Hepatocyte (in vitro differentiated cells): ENCODE data around the gene TMEM8B. TPM values are rescaled to one million over a fixed set of nuclear protein-coding genes. Genes with fewer than 3 reads are reported as not detected.

ENCODE experiments used
- DNase-seq: peaks from one replicate; pipeline ENCODE4 v3.0.0-alpha.2; 2016; ENCODE audit warnings: low spot score
- H2AFZ ChIP-seq: fragments of 200-600 bp; sonication (generic); 2 replicates; pipeline ENCODE4 v1.6.0; 2016; ENCODE audit warnings: antibody characterized with exemption, mild to moderate bottlenecking
- H3K27ac ChIP-seq: fragments of 200-600 bp; sonication (generic); 2 replicates; pipeline ENCODE4 v1.5.1; 2016; ENCODE audit warnings: mild to moderate bottlenecking
- H3K27me3 ChIP-seq: fragments of 200-600 bp; sonication (generic); 2 replicates; pipeline ENCODE4 v1.6.1; 2016
- H3K36me3 ChIP-seq: fragments of 200-600 bp; sonication (generic); replicated peaks from 2 replicates; pipeline ENCODE4 v1.5.1; 2016; ENCODE audit warnings: low read depth; ENCODE audit not compliant: insufficient read depth
- H3K4me1 ChIP-seq: fragments of 200-600 bp; sonication (generic); 2 replicates; pipeline ENCODE4 v1.5.1; 2016; ENCODE audit warnings: mild to moderate bottlenecking, moderate library complexity; ENCODE audit not compliant: insufficient read depth
- H3K4me2 ChIP-seq: fragments of 200-600 bp; sonication (generic); 2 replicates; pipeline ENCODE4 v1.6.0; 2016
- H3K4me3 ChIP-seq: fragments of 200-600 bp; sonication (generic); 2 replicates; pipeline ENCODE4 v1.5.1; 2016; ENCODE audit warnings: mild to moderate bottlenecking
- H3K79me2 ChIP-seq: fragments of 200-600 bp; sonication (generic); 2 replicates; pipeline ENCODE4 v1.6.0; 2017; ENCODE audit warnings: mild to moderate bottlenecking
- H3K9me2 ChIP-seq: fragments of 200-600 bp; sonication (generic); replicated peaks from 2 replicates; pipeline ENCODE4 v1.6.0; 2017; ENCODE audit warnings: mild to moderate bottlenecking; ENCODE audit not compliant: insufficient read depth
- H3K9me3 ChIP-seq: fragments of 200-600 bp; sonication (generic); 2 replicates; pipeline ENCODE4 v1.5.1; 2016; ENCODE audit warnings: low read depth, mild to moderate bottlenecking
- H4K20me1 ChIP-seq: fragments of 200-600 bp; sonication (generic); 2 replicates; pipeline ENCODE4 v1.6.0; 2016; ENCODE audit warnings: mild to moderate bottlenecking; ENCODE audit not compliant: insufficient read depth, poor library complexity, severe bottlenecking
- EZH2 ChIP-seq: fragments of 200-600 bp; sonication (generic); IDR thresholded peaks from 2 replicates; pipeline ENCODE4 v1.6.1; 2016; ENCODE audit warnings: antibody characterized with exemption, mild to moderate bottlenecking, borderline replicate concordance
- EZH2phosphoT487 ChIP-seq: fragments of 200-600 bp; sonication (generic); IDR thresholded peaks from one replicate; pipeline ENCODE4 v1.6.1; 2018; ENCODE audit warnings: antibody characterized with exemption, mild to moderate bottlenecking, low read depth, moderate library complexity; ENCODE audit not compliant: unreplicated experiment, severe bottlenecking
- WGBS: methylation state at CpG from one replicate; pipeline ENCODE4 v1.1.6; 2016; ENCODE audit warnings: low lambda C conversion rate; ENCODE audit errors: missing lambda C conversion rate; 5-methylcytosine and 5-hydroxymethylcytosine counted together
- polyA plus RNA-seq: library from polyadenylated mRNA; unstranded; fragments of >200 nt; fragmentation: Nextera tagmentation; extraction: Ambion mirVana; gene quantifications from 2 replicates; pipeline ENCODE4 v1.2.1, GENCODE V29; 2016
- total RNA-seq: library from RNA; depleted of rRNA; stranded (reverse); fragments of >200 nt; gene quantifications from 2 replicates; pipeline ENCODE4 v1.2.3, GENCODE V29; 2014
- TF ChIP-seq, protein P1 (sequence below): fragments of 200-600 bp; sonication (generic); IDR thresholded peaks from 2 replicates; pipeline ENCODE4 v1.5.1; 2016; ENCODE audit warnings: antibody characterized with exemption, mild to moderate bottlenecking; ENCODE audit not compliant: poor library complexity

Gene TMEM8B
- total and polyA plus RNA-seq, 2 experiments from 2014 or later: 12.3 to 13.4 TPM

- 96% methylated on average over 19 of the region's 19 CpGs for WGBS
- Histone ChIP-seq H3K9me2 (no peaks in the 10 kb centered on the region), H3K27me3 (no peaks in the 10 kb centered on the region), H3K36me3 (no peaks in the 10 kb centered on the region), H3K4me3 (no peak overlapping the region), H4K20me1 (no peaks in the 10 kb centered on the region), H3K4me2 (no peak overlapping the region), H3K9me3 (no peaks in the 10 kb centered on the region), H3K79me2 (no peaks in the 10 kb centered on the region), H2AFZ (no peak overlapping the region), H3K27ac (no peak overlapping the region), H3K4me1 (no peaks in the 10 kb centered on the region)
- TF ChIP-seq, protein P1, sequence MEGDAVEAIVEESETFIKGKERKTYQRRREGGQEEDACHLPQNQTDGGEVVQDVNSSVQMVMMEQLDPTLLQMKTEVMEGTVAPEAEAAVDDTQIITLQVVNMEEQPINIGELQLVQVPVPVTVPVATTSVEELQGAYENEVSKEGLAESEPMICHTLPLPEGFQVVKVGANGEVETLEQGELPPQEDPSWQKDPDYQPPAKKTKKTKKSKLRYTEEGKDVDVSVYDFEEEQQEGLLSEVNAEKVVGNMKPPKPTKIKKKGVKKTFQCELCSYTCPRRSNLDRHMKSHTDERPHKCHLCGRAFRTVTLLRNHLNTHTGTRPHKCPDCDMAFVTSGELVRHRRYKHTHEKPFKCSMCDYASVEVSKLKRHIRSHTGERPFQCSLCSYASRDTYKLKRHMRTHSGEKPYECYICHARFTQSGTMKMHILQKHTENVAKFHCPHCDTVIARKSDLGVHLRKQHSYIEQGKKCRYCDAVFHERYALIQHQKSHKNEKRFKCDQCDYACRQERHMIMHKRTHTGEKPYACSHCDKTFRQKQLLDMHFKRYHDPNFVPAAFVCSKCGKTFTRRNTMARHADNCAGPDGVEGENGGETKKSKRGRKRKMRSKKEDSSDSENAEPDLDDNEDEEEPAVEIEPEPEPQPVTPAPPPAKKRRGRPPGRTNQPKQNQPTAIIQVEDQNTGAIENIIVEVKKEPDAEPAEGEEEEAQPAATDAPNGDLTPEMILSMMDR: no peak
- TF ChIP-seq EZH2 (no peak), EZH2phosphoT487 (no peak)
- DNase-seq: no peak
These were observed 40.7 kb downstream of the TMEM8B start for GRCh38 chr9:35869621-35870216.

GRCh38 chr9:35870351-35870923 lies 41.4 kb downstream of the TMEM8B start, which contains the start of gene OR13J1:
OR13J1 (minus strand) TSS chr9:35870401; CDS start chr9:35870401, 0 bp downstream.
- no peak within 1 kb of the TSS for H2AFZ ChIP-seq
- 97% methylated on average over 8 of the region's 8 CpGs for WGBS

GRCh38 chr9:35871545-35871944 lies 42.5 kb downstream of the TMEM8B start:
- no peaks in the 10 kb centered on the region for H3K9me2 ChIP-seq

More at GRCh38 chr9:35870351-35870923, 41.4 kb downstream of the TMEM8B start, which contains the start of gene OR13J1:
- H3K9me3 ChIP-seq: no peaks in the 10 kb centered on the region
- H3K27ac ChIP-seq: no peak within 1 kb of the TSS
- H3K79me2 ChIP-seq: no peaks in the 10 kb centered on the region
- H3K36me3 ChIP-seq: no peaks in the 10 kb centered on the region
- no peak for TF ChIP-seq EZH2phosphoT487
- no peak for TF ChIP-seq EZH2
- TF ChIP-seq, protein P1: no peak
- no peak within 1 kb of the TSS for H3K4me3 ChIP-seq
- H3K4me1 ChIP-seq: no peaks in the 10 kb centered on the region
- no peak for DNase-seq
- no peaks in the 10 kb centered on the region for H4K20me1 ChIP-seq
- no peaks in the 10 kb centered on the region for H3K9me2 ChIP-seq
- no peaks in the 10 kb centered on the region for H3K27me3 ChIP-seq
- no peak within 1 kb of the TSS for H3K4me2 ChIP-seq

More at GRCh38 chr9:35871545-35871944, 42.5 kb downstream of the TMEM8B start:
- no peak overlapping the region for H3K4me2 ChIP-seq
- H3K79me2 ChIP-seq: no peaks in the 10 kb centered on the region
- no peak for TF ChIP-seq EZH2
- TF ChIP-seq EZH2phosphoT487: no peak
- TF ChIP-seq, protein P1: no peak
- WGBS: 72% methylated on average over 3 of the region's 3 CpGs
- no peaks in the 10 kb centered on the region for H3K9me3 ChIP-seq
- H3K27me3 ChIP-seq: no peaks in the 10 kb centered on the region
- no peak overlapping the region for H3K4me3 ChIP-seq
- H2AFZ ChIP-seq: no peak overlapping the region
- no peak for DNase-seq
- H3K36me3 ChIP-seq: no peaks in the 10 kb centered on the region
- no peaks in the 10 kb centered on the region for H4K20me1 ChIP-seq
- no peaks in the 10 kb centered on the region for H3K4me1 ChIP-seq
- H3K27ac ChIP-seq: no peak overlapping the region
